Activated CD4-positive, alpha-beta T cell treated with anti-CD3 and anti-CD28 coated beads, Interleukin-2, amount 10 ng/mL, durations not matched to agents 24 days and 14 days (primary cell): ENCODE measurements around the gene SDR42E2. TPM values are rescaled to one million over a fixed set of nuclear protein-coding genes. Genes with fewer than 3 reads are reported as not detected.
"Not testable (repeated sequence)": the region's sequence is repeated elsewhere in the genome, so short reads cannot be mapped to it uniquely, and the experiment has no call there.

Experiments
- DNase-seq: peaks from one replicate; pipeline ENCODE4 v3.0.0; 2022
- H3K27ac Mint-ChIP-seq: one replicate; pipeline ENCODE4 v1.8.0; 2022; ENCODE audit warnings: mild to moderate bottlenecking, mixed read lengths
- H3K27me3 Mint-ChIP-seq: one replicate; pipeline ENCODE4 v1.8.0; 2022; ENCODE audit warnings: mixed read lengths
- H3K36me3 Mint-ChIP-seq: one replicate; pipeline ENCODE4 v1.8.0; 2022; ENCODE audit warnings: low read depth, mild to moderate bottlenecking, mixed read lengths
- H3K4me1 Mint-ChIP-seq: one replicate; pipeline ENCODE4 v1.8.0; 2021; ENCODE audit warnings: mixed read lengths
- H3K4me3 Mint-ChIP-seq: one replicate; pipeline ENCODE4 v1.8.0; 2022; ENCODE audit warnings: mild to moderate bottlenecking, moderate library complexity, mixed read lengths
- H3K9me3 Mint-ChIP-seq: one replicate; pipeline ENCODE4 v1.8.0; 2021; ENCODE audit warnings: mixed read lengths
- intact Hi-C: fragments of 100-400 bp; cut with micrococcal nuclease; formaldehyde crosslinking; loops from one replicate; pipeline ENCODE4 v1.15.1; 2023
- total RNA-seq: library from RNA; stranded (reverse); gene quantifications from 2 replicates; pipeline ENCODE4 v1.2.3, GENCODE V29; 2022

The SDR42E2 gene
- total RNA-seq, 1 donor from 2014 or later, result 0.07 TPM

DNA sequence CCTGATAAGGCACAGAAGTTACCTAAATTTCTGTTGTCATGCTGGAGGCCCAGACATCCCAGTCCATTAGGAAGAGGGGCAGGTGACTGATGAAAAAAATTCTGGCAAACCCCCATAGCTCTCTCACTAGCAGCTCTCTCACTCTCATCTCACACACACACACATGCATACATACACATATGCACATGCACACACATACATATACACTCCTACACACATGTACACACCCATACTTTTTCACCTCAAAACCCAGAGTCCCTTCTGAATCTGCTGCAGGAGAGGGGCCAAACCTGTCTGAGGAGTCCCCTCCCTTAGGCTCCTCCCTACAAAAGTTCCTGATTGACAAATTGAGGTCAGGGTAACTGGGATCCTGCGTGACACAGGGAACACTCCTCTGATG lies 22.6 kb upstream of the SDR42E2 start:
- H3K4me1 Mint-ChIP-seq, result no peaks in the 10 kb centered on the region
- no peaks in the 10 kb centered on the region for H3K36me3 Mint-ChIP-seq
- no peak for DNase-seq
- intact Hi-C loops, result no loop called here
- peaks cover 6% of the 10 kb centered on the region for H3K27me3 Mint-ChIP-seq
- no peak overlapping the region for H3K4me3 Mint-ChIP-seq
- H3K9me3 Mint-ChIP-seq, result no peaks in the 10 kb centered on the region
- peak overlapping the region; percentile 46 for H3K27ac Mint-ChIP-seq

DNA sequence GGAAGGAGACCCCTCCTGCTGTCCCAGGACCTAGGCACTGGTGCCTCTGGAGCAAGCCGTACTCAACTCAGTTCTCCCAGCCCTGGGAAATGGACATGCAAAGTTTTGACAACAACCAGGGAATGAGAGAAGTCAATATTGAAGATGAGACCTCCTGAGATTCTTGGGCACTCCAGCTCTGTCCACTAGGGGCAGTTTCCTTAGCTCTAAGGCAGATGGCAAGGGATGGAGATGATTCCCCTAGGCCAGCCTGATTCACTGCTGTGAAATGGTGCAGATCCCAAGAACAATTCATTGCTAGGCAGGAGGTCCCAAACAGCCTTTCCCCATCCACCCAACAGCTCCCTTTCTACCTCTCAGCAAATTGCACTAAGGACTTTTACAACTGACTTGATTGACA lies 20.5 kb upstream of the SDR42E2 start:
- Mint-ChIP-seq H3K27me3 (peaks cover 9% of the 10 kb centered on the region), H3K36me3 (no peaks in the 10 kb centered on the region), H3K27ac (no peak overlapping the region), H3K4me1 (no peaks in the 10 kb centered on the region), H3K4me3 (no peak overlapping the region), H3K9me3 (no peaks in the 10 kb centered on the region)
- no peak for DNase-seq
- intact Hi-C loops, result no loop called here

DNA sequence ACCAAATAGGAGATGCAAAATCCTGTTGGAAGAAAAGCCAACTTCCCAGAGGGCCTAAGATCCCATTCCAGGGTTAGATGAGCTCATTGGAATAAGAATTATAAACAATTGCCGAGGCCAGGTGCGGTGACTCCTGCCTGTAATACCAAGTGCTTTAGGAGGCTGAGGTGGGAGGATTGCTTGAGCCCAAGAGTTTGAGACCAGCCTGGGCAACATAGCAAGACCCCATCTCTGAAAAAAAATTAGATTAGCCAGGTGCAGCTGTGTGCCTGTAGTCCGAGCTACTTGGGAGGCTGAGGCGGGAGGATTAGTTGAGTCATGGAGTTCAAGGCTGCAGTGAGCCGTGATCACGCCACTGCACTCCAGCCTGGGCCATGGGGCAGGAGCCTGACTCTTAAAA lies 17.8 kb upstream of the SDR42E2 start:
- DNase-seq, result no peak
- Mint-ChIP-seq H3K4me3 (no peak overlapping the region), H3K4me1 (no peaks in the 10 kb centered on the region), H3K27ac (no peak overlapping the region), H3K27me3 (peaks cover 7% of the 10 kb centered on the region), H3K36me3 (no peaks in the 10 kb centered on the region), H3K9me3 (no peaks in the 10 kb centered on the region)
- intact Hi-C loops, result no loop called here

DNA sequence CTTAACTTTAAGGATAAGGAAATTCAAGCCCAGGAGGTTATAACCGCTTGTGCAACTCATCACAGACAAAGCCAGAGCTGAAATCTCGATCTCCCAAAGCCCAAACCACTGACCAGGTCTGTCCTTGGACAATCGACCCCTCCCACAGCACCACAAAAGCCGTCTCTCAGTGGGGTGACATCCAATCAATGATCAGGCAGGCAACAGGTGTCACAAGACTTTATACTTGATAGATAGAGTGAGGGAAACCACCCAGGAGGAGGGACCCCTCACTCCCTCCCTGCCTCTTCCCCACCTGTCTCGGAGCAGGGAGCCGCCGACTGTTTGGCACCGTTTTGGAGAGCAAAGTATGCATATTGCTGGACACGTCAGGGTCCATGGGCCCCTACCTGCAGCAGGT lies 14.5 kb upstream of the SDR42E2 start:
- Mint-ChIP-seq H3K4me3 (no peak overlapping the region), H3K36me3 (no peaks in the 10 kb centered on the region), H3K9me3 (no peaks in the 10 kb centered on the region), H3K27ac (no peak overlapping the region), H3K4me1 (no peaks in the 10 kb centered on the region), H3K27me3 (peaks cover 3% of the 10 kb centered on the region)
- intact Hi-C loops, result no loop called here
- DNase-seq, result no peak

DNA sequence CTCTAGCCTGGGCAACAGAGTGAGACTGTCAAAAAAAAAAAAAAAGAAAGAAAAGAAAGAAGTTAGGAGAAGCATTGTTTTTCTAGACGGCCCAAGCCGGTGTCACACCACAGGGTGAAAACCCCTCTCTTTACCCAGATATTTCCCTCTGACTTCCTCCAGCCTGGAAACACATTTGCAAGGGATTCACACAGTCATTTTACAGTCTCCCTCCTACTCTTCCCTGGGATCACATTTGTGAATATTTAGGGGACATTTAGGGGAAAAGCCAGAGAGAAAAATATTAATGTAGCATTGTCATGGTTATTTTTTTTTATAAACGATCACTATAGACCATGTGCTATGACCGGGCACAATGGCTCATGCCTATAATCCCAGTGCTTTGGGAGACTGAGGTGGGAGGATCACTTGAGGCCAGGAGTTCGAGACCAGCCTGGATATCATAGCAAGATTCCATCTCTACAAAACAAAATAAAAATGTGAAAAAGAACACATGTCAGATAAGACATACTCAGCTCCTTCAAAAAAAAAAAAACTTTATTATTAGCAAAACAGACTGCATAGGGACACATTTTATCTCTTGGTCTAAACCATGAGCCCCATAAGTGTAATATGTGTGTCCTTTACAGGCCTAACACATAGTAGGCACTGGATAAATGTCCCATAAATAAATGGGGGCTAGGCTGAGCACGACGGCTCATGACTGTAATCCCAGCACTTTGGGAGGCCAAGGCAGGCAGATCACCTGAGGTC lies 10.9 kb upstream of the SDR42E2 start:
- Mint-ChIP-seq H3K36me3 (no peaks in the 10 kb centered on the region), H3K27ac (no peak overlapping the region), H3K4me3 (no peak overlapping the region), H3K9me3 (no peaks in the 10 kb centered on the region), H3K27me3 (no peaks in the 10 kb centered on the region), H3K4me1 (no peaks in the 10 kb centered on the region)
- intact Hi-C loops, result no loop called here
- DNase-seq, result no peak

DNA sequence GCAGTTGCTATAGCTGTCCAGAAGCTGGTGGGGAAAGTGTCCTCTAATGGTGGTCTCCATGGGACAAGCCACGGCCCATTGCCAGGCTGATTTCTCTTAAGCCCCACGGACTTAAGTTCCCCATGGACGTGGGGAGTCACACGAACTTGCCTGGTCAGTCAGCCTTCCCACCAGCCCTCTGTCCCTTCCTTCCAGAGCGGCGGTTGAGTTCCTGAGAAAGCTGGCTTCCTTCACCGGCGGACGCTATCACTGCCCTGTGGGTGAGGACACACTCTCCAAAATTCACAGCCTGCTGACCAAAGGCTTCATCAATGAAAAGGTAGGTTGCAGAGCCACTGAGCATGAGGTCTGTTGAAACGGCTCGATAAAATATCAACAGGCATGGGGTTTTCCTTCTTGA lies 10.0 kb upstream of the SDR42E2 start:
- Mint-ChIP-seq H3K9me3 (no peaks in the 10 kb centered on the region), H3K36me3 (no peaks in the 10 kb centered on the region), H3K27ac (no peak overlapping the region), H3K4me3 (no peak overlapping the region), H3K4me1 (no peaks in the 10 kb centered on the region), H3K27me3 (no peaks in the 10 kb centered on the region)
- no peak for DNase-seq
- intact Hi-C loops, result no loop called here

DNA sequence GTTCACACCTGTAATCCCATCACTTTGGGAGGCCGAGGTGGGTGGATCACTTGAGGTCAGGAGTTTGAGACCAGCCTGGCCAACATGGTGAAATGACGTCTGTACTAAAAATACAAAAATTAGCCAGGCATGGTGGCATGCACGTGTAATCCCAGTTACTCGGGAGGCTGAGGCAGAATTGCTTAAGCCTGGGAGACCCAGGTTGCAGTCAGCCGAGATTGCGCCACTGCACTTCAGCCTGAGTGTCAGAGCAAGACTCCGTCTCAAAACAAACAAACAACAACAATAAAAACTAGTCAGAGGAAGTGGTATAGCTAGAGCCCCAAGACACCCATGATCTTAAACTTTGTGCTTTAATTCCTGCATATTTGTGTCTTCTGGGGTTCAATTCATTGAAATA lies 9.2 kb upstream of the SDR42E2 start:
- DNase-seq, H3K4me1 Mint-ChIP-seq, H3K4me3 Mint-ChIP-seq, intact Hi-C loops, H3K9me3 Mint-ChIP-seq, H3K27me3 Mint-ChIP-seq, H3K36me3 Mint-ChIP-seq, H3K27ac Mint-ChIP-seq: not testable (repeated sequence)

DNA sequence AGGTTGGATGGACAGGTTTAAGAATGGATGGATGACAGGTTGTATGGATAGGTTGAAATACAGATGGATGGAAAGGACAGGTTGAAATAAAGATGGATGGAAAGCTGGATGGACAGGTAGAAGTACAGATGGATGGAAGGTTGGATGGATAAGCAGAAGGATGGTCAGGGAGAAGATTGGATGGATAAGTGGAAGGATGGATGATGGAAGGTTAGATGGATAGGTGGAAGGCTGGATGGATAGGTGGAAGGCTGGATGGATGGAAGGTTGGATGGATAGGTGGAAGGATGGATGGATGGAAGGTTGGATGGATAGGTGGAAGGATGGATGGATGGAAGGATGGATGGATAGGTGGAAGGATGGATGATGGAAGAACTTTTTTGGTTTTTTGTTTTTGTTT lies 905 bp upstream of the SDR42E2 start:
- H3K27me3 Mint-ChIP-seq, result peaks cover 25% of the 10 kb centered on the region
- no peaks in the 10 kb centered on the region for H3K4me1 Mint-ChIP-seq
- no peak for DNase-seq
- intact Hi-C loops, result no loop called here
- peaks cover 4% of the 10 kb centered on the region for H3K9me3 Mint-ChIP-seq
- no peak overlapping the region for H3K4me3 Mint-ChIP-seq
- no peaks in the 10 kb centered on the region for H3K36me3 Mint-ChIP-seq
- no peak overlapping the region for H3K27ac Mint-ChIP-seq

DNA sequence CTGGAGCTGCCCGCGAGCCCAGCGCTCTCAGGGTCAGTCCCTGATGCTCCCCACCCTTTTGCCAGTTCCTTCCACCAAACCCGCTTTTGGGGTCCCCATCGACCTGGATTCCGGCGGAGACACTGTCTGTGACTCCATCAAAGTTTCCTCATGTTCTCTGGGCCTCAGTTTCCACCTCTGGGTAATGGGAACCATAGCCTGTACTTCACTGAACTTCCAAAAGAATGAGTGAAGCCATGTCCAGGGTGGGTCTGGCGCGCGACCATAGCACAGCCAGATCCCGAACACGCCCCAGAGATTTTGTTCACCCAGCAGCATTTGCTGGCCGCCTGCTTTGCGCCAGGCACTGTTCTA lies 327 bp downstream of the SDR42E2 start:
- Mint-ChIP-seq H3K36me3 (no peaks in the 10 kb centered on the region), H3K4me1 (no peaks in the 10 kb centered on the region), H3K4me3 (no peak overlapping the region), H3K27me3 (peaks cover 25% of the 10 kb centered on the region), H3K9me3 (peaks cover 4% of the 10 kb centered on the region), H3K27ac (no peak overlapping the region)
- intact Hi-C loops, result no loop called here
- no peak for DNase-seq

DNA sequence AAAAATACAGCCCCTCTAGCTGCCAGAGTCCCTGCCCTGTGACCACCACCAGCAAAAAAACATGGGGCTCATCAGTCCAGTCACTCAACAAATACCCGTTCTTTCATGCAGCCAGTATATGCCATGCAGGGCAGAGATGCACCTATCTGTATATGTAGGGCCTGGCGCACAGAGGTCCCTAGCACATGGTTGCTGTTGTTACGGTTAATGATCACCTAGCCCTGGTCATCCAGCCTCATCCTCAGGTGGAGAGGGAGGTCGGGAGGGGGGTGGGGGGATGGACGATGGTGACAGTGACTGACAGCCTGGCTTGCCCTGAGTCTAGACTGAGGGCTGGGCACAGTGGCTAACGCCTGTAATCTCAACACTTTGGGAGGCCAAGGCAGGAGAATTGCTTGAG lies 1.5 kb downstream of the SDR42E2 start:
- DNase-seq, result no peak
- no peaks in the 10 kb centered on the region for H3K36me3 Mint-ChIP-seq
- H3K4me3 Mint-ChIP-seq, result no peak overlapping the region
- peaks cover 24% of the 10 kb centered on the region for H3K27me3 Mint-ChIP-seq
- no peak overlapping the region for H3K27ac Mint-ChIP-seq
- intact Hi-C loops, result no loop called here
- H3K4me1 Mint-ChIP-seq, result no peaks in the 10 kb centered on the region
- H3K9me3 Mint-ChIP-seq, result peaks cover 4% of the 10 kb centered on the region

DNA sequence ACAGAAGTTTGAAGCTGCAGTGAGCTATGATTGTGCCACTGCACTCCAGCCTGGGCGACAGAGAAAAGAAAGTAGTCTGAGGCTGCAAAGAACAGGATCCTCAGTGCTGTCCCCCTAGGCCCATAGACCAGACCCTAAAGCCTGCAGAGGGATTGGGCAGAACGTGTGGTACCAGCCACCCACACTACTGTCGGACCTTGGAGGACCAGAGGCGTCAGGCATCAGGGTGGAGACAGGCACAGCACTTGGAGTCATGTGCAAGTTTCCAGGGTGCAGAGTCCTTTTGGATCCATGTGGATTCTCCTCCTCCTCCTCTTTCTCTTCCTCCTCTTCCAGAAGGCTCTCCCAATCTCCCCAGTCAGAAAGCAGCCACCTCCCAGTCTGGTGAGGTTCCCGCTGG lies 2.2 kb downstream of the SDR42E2 start:
- H3K36me3 Mint-ChIP-seq, result no peaks in the 10 kb centered on the region
- no peak overlapping the region for H3K27ac Mint-ChIP-seq
- no peaks in the 10 kb centered on the region for H3K4me1 Mint-ChIP-seq
- H3K27me3 Mint-ChIP-seq, result peaks cover 22% of the 10 kb centered on the region
- no peak overlapping the region for H3K4me3 Mint-ChIP-seq
- intact Hi-C loops, result no loop called here
- no peak for DNase-seq
- H3K9me3 Mint-ChIP-seq, result peaks cover 4% of the 10 kb centered on the region

DNA sequence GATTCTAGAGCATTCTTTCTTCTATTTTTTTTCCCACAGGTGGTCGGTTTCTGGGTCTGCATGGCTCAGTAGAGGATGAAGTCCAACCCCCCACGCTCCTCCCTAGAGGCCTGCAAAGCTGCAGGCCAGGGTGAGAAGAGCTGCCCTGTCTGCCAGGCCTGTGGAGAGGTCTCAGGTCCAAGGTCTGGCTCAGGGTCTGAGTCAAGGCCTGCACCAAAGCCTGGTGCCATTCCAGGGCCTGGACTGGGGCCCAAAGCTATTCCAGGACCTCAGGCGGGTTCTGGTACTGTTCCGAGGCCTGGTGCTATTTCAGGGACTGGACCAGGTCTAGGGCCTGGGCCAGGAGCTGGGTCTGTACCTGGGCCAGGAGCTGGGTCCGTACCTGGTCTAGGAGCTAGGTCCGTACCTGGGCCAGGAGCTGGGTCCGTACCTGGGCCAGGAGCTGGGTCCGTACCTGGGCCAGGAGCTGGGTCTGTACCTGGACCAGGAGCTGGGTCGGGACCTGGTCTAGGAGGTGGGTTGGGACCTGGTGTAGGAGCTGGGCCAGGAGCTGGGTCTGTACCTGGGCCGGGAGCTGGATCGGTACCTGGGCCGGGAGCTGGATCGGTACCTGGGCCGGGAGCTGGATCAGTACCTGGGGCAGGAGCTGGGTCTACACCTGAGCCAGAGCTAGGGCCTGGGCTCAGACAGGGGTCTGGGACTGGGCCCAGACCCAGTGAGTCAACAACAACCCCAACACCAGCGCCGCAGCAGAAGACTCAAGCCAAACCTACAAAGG lies 3.4 kb downstream of the SDR42E2 start:
- Mint-ChIP-seq H3K9me3 (peaks cover 4% of the 10 kb centered on the region), H3K36me3 (no peaks in the 10 kb centered on the region), H3K27me3 (peaks cover 16% of the 10 kb centered on the region), H3K4me3 (no peak overlapping the region), H3K4me1 (no peaks in the 10 kb centered on the region), H3K27ac (no peak overlapping the region)
- no peak for DNase-seq
- intact Hi-C loops, result no loop called here

DNA sequence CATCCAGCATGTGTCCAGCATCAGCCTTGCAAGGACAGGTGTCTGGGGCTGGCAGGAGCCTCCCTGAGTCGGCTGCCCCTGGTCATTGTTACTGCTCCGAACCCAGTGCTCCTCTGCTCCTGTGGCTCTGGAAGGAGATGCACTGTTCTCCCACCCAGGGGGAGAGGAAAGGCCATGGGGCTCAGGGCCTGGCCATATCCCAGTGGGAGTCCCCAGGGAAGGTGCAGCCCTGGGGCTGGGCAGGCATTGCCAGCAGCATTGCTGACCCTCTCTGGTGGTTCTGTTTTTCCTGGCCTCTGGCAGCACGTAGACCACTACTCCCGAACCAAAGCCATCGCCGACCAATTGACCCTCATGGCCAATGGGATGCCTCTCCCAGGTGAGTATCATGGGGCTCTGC lies 9.6 kb downstream of the SDR42E2 start:
- no peak for DNase-seq
- H3K27me3 Mint-ChIP-seq, result no peaks in the 10 kb centered on the region
- H3K27ac Mint-ChIP-seq, result no peak overlapping the region
- no peaks in the 10 kb centered on the region for H3K36me3 Mint-ChIP-seq
- H3K4me3 Mint-ChIP-seq, result no peak overlapping the region
- no peaks in the 10 kb centered on the region for H3K9me3 Mint-ChIP-seq
- intact Hi-C loops, result no loop called here
- H3K4me1 Mint-ChIP-seq, result no peaks in the 10 kb centered on the region

DNA sequence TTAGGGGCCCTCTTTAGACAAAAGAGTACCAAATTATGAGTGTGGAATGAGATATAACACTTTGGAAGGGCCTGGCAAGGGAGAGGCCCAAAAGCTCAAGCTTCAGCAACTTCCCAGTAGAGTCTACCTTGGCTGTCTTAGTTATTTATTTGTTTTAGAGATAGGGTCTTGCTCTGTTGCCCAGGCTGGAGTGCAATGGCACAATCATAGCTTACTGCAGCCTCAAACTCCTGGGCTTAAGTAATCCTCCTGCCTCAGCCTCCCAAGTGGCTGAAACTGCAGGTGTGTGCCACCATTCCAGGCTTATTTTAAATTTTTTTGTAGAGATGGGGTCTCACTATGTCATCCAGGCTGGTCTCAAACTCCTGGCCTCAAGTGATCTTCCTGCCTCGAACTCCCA lies 10.3 kb downstream of the SDR42E2 start:
- H3K27me3 Mint-ChIP-seq, H3K36me3 Mint-ChIP-seq, H3K27ac Mint-ChIP-seq: not testable (repeated sequence)

DNA sequence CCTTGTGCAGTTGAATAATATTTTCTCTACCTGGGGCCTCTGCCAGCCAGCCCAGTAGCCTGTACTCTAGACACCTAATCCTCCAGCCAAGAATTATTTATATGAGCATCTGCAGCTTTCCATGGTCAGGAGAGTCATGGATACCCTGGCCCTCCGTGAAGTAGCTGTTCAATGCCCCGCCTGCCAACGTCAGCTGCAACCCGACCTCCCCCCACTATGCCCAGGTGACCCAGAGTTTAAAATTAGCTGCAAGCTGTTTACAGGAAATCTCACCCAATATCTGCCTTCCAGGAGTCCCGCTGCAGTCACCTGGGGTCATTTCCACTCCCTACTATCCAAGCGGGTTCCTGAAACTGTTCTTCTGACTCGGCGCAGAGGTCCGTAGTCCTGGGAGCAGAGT lies 12.3 kb downstream of the SDR42E2 start:
- H3K27me3 Mint-ChIP-seq, result no peaks in the 10 kb centered on the region
- H3K4me1 Mint-ChIP-seq, result no peaks in the 10 kb centered on the region
- H3K4me3 Mint-ChIP-seq, result no peak overlapping the region
- no peaks in the 10 kb centered on the region for H3K36me3 Mint-ChIP-seq
- H3K27ac Mint-ChIP-seq, result no peak overlapping the region
- DNase-seq, result no peak
- H3K9me3 Mint-ChIP-seq, result no peaks in the 10 kb centered on the region
- intact Hi-C loops, result no loop called here

More for the DNA sequence above, 10.3 kb downstream of the SDR42E2 start:
- DNase-seq, H3K4me3 Mint-ChIP-seq, intact Hi-C loops, H3K4me1 Mint-ChIP-seq, H3K9me3 Mint-ChIP-seq: not testable (repeated sequence)
